Esophagus squamous epithelium (tissue), 5 donors: ENCODE measurements around the gene UGT1A8. TPM values are rescaled to one million over a fixed set of nuclear protein-coding genes. Genes with fewer than 3 reads are reported as not detected.

Source experiments
- DNase-seq: peaks from one replicate; lab custom pipeline; 2025; lab: John Stamatoyannopoulos, UW
- H3K27ac ChIP-seq, 4 donors: fragments of 200-600 bp; sonication (generic); one replicate each; pipeline ENCODE4 v1.5.1; 2016 to 2019; ENCODE audit warnings: mild to moderate bottlenecking in 1 of 4
- H3K27me3 ChIP-seq, 4 donors: fragments of 200-600 bp; sonication (generic); 1 replicate in 3 of 4; 2 replicates in 1 of 4; pipeline versions ENCODE4 v1.5.1 to v1.6.0; 2017 to 2021; ENCODE audit warnings: antibody characterized with exemption in 1 of 4
- H3K36me3 ChIP-seq, 3 donors: fragments of 200-600 bp; sonication (generic); one replicate each; pipeline ENCODE4 v1.5.1; 2016 to 2019
- H3K4me1 ChIP-seq, 3 donors: fragments of 200-600 bp; sonication (generic); one replicate each; pipeline ENCODE4 v1.5.1; 2017 to 2019
- H3K4me3 ChIP-seq, 4 donors: fragments of 200-600 bp; sonication (generic); 1 replicate in 3 of 4; 2 replicates in 1 of 4; pipeline ENCODE4 v1.5.1; 2016 to 2019; ENCODE audit warnings: mild to moderate bottlenecking in 2 of 4, moderate library complexity in 1 of 4
- H3K9me3 ChIP-seq, 3 donors: fragments of 200-600 bp; sonication (generic); one replicate each; pipeline ENCODE4 v1.5.1; 2016 to 2019
- POLR2A ChIP-seq, 4 donors: fragments of 450-650 bp; IDR thresholded peaks; one replicate each; pipeline ENCODE4 v1.6.1; 2017; ENCODE audit warnings: antibody characterized with exemption in 4 of 4, mild to moderate bottlenecking in 4 of 4, moderate library complexity in 3 of 4
- WGBS, 2 donors: methylation state at CpG; one replicate each; pipeline ENCODE4 v1.1.5; 2018; 5-methylcytosine and 5-hydroxymethylcytosine counted together
- intact Hi-C: fragments of 100-400 bp; cut with DNase I; formaldehyde crosslinking; loops from one replicate; pipeline ENCODE4 v1.15.0; 2022
- total RNA-seq, 4 donors: library from RNA; depleted of rRNA; stranded (reverse); fragments of >200 nt; gene quantifications; one replicate each; pipeline ENCODE4 v1.1.0, GENCODE V29; 2016
- TF ChIP-seq, protein P1 (sequence below), 6 experiments: fragments of 450-650 bp in 4 of 6; fragments of 200-600 bp in 2 of 6; sonication (generic) in 2 of 6; IDR thresholded peaks; one replicate each; pipeline ENCODE4 v1.5.1; 2016 to 2019; ENCODE audit warnings: antibody characterized with exemption in 6 of 6, mild to moderate bottlenecking in 4 of 6, moderate library complexity in 4 of 6
- donor health status: DM: yes; HTN: yes; CAD: no.

Gene UGT1A8
- total RNA-seq, 4 donors from 2014 or later, result 0.13 to 1.7 (median 0.84) TPM

DNA sequence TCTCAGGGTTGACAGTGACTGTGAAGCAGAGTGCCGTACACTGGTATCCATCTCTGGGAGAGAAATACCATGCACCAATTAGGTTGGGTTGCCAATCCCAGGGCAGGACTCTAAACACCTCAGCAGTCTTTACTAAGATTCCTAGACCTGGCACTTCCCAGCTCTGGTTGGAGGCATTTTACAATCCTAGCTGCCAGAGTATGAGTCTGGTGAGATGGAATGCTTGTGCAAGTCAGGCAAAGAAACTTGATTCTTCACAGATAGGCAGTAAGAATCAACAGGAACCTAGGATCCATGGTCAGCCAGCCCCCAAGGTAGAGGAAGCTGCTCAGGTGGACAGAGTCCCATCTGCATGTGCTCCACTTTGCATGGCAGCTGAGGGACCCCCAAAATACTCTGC lies 89.3 kb downstream of the UGT1A8 start:
- no peak for TF ChIP-seq POLR2A (IDR thresholded peaks at IDR 0.05)
- TF ChIP-seq, protein P1, sequence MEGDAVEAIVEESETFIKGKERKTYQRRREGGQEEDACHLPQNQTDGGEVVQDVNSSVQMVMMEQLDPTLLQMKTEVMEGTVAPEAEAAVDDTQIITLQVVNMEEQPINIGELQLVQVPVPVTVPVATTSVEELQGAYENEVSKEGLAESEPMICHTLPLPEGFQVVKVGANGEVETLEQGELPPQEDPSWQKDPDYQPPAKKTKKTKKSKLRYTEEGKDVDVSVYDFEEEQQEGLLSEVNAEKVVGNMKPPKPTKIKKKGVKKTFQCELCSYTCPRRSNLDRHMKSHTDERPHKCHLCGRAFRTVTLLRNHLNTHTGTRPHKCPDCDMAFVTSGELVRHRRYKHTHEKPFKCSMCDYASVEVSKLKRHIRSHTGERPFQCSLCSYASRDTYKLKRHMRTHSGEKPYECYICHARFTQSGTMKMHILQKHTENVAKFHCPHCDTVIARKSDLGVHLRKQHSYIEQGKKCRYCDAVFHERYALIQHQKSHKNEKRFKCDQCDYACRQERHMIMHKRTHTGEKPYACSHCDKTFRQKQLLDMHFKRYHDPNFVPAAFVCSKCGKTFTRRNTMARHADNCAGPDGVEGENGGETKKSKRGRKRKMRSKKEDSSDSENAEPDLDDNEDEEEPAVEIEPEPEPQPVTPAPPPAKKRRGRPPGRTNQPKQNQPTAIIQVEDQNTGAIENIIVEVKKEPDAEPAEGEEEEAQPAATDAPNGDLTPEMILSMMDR (IDR thresholded peaks at IDR 0.05), result no peak
- intact Hi-C loops, result no loop called here
- WGBS, 2 donors, result 14 to 45% methylated on average over 1 of the region's 1 CpG
- no peak for DNase-seq
- Histone ChIP-seq H3K4me1 (peaks cover 0 to 66% (median 12%) of the 10 kb centered on the region in 3 donors), H3K9me3 (no peaks in the 10 kb centered on the region), H3K36me3 (no peaks in the 10 kb centered on the region), H3K27me3 (no peaks in the 10 kb centered on the region), H3K27ac (peak overlapping the region; percentile 38 to 87 (median 79)), H3K4me3 (no peak overlapping the region)

DNA sequence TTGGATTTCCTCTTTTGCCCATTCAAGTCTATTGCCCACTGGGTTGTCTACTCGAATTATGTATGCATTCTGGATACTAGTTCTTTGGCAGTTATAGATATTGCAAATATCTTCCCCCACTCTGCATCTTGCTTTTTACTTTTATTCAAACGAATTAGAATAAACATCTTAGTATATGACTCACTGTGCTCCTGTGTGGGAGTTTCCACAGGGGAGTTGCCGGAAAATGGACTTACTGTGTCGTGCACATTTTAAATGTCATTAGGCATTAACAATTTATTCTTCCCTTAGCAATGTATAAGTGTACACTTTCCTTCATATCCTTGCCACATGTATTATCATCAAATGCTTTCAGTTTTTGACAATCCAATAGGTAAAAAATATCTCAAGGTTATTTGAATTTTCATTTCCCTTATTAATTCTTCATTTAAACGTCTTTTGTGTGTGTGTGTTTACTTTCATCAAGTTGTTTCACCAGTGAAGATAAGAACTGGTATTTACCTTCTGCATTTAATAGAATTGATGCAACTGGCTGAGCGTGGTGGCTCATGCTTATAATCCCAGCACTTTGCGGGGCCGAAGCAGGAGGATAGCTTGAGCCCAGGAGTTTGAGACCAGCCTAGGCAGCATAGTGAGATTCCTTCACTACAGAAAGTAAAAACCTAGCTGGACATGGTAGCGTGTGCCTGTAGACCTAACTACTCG lies 90.7 kb downstream of the UGT1A8 start:
- DNase-seq, result no peak
- intact Hi-C loops, result no loop called here
- peaks cover 0 to 63% (median 12%) of the 10 kb centered on the region in 3 donors for H3K4me1 ChIP-seq
- TF ChIP-seq POLR2A (IDR thresholded peaks at IDR 0.05), result no peak
- TF ChIP-seq, protein P1 (IDR thresholded peaks at IDR 0.05), result no peak
- no peaks in the 10 kb centered on the region for H3K9me3 ChIP-seq
- no peaks in the 10 kb centered on the region for H3K36me3 ChIP-seq
- no peak overlapping the region for H3K4me3 ChIP-seq
- WGBS, 2 donors, result 48 to 62% methylated on average over 10 of the region's 10 CpGs
- peak overlapping the region; percentile 58 to 87 (median 79) for H3K27ac ChIP-seq
- no peaks in the 10 kb centered on the region for H3K27me3 ChIP-seq

GRCh38 chr2:233708942-233709341 lies 91.5 kb downstream of the UGT1A8 start:
- Histone ChIP-seq H3K27me3 (no peaks in the 10 kb centered on the region), H3K36me3 (no peaks in the 10 kb centered on the region), H3K9me3 (no peaks in the 10 kb centered on the region), H3K4me1 (peaks cover 0 to 62% (median 12%) of the 10 kb centered on the region in 3 donors), H3K4me3 (no peak overlapping the region), H3K27ac (peak overlapping the region in 3 of 4 donors; percentile 73 to 87 (median 84))
- TF ChIP-seq, protein P1 (IDR thresholded peaks at IDR 0.05), result no peak
- no peak for TF ChIP-seq POLR2A (IDR thresholded peaks at IDR 0.05)
- no peak for DNase-seq
- 83 to 86% methylated on average over 5 of the region's 5 CpGs for WGBS, 2 donors
- intact Hi-C loops, result no loop called here

- no peak overlapping the region for H3K4me3 ChIP-seq
- TF ChIP-seq, protein P1 (IDR thresholded peaks at IDR 0.05), result peak in 5 of 6 experiments; percentile 81 to 93 (median 86)
- TF ChIP-seq POLR2A (IDR thresholded peaks at IDR 0.05), result no peak
- peak overlapping the region in 3 of 4 donors; percentile 10 to 60 (median 36) for H3K27ac ChIP-seq
- DNase-seq, result peak; percentile 14
- H3K27me3 ChIP-seq, result no peaks in the 10 kb centered on the region
- H3K4me1 ChIP-seq, result peaks cover 0 to 40% (median 12%) of the 10 kb centered on the region in 3 donors
- intact Hi-C loops, result loop anchor here (10.0 kb wide), 1 partner anchor 237 kb away; no protein-coding TSS in a partner anchor
- H3K36me3 ChIP-seq, result no peaks in the 10 kb centered on the region
- WGBS, 2 donors, result 28 to 29% methylated on average over 8 to 11 of the region's 11 CpGs
- no peaks in the 10 kb centered on the region for H3K9me3 ChIP-seq
Measured at GRCh38 chr2:233711312-233712008, 94.0 kb downstream of the UGT1A8 start.
